ENCODE results near the gene HESX1. TPM values are rescaled to one million over a fixed set of nuclear protein-coding genes. Genes with fewer than 3 reads are reported as not detected.

HESX1 gene
- total and polyA plus RNA-seq, 2 of the 8 experiments (the other 6 are each of a cell fraction or from before 2014, with no cell fraction given): 7.1 to 12.0 TPM

- H3K18ac ChIP-seq (ENCODE audit: extremely low read depth, low read length): no peak overlapping the region
- 0 out of 2 replicates have a peak overlapping the region, but pooled peaks have one; percentile 29 for H2BK12ac ChIP-seq (ENCODE audit: low read depth, low read length)
- H3K56ac ChIP-seq (replicated peaks; ENCODE audit: insufficient read length, low read depth, low read length): no peak overlapping the region
- no peak overlapping the region for H3K4me3 ChIP-seq (ENCODE audit: extremely low read depth in 1 of 4, insufficient read depth in 2 of 4, low read depth in 3 of 4, low read length in 4 of 4)
- H3K9ac ChIP-seq (replicated peaks in 1 of 4; ENCODE audit: extremely low read depth in 1 of 4, low read depth in 3 of 4, low read length in 3 of 4): no peak overlapping the region
- H3K36me3 ChIP-seq (ENCODE audit: control insufficient read depth in 2 of 4, insufficient read depth in 4 of 4, low read length in 3 of 4): no peaks in the 10 kb centered on the region
- H4K5ac ChIP-seq (ENCODE audit: insufficient read length, low read depth, low read length): no peak overlapping the region
- no peak overlapping the region for H3K23ac ChIP-seq (ENCODE audit: insufficient read length)
- H3K79me1 ChIP-seq (ENCODE audit: low read depth, low read length): no peaks in the 10 kb centered on the region
- H4K20me1 ChIP-seq (replicated peaks in 1 of 2; ENCODE audit: control insufficient read depth in 1 of 2, insufficient read depth in 2 of 2, low read length in 2 of 2): no peaks in the 10 kb centered on the region
- no peak overlapping the region for H2BK15ac ChIP-seq (ENCODE audit: low read length)
- H3K4me2 ChIP-seq (ENCODE audit: insufficient read depth in 1 of 2, low read depth in 2 of 2, low read length in 2 of 2): no peak overlapping the region
- no peak overlapping the region for H4K91ac ChIP-seq (replicated peaks; ENCODE audit: insufficient read length, low read length)
- no peaks in the 10 kb centered on the region for H3K79me2 ChIP-seq (ENCODE audit: control insufficient read depth in 1 of 2, insufficient read depth in 2 of 2, low read length in 2 of 2)
- no peak overlapping the region for H2AK5ac ChIP-seq (ENCODE audit: low read depth, low read length)
- 60 to 83% methylated on average over 1 to 5 of the region's 5 CpGs for WGBS, 2 experiments (ENCODE audit: extremely low coverage in 1 of 2, insufficient coverage in 1 of 2, insufficient read length in 1 of 2, insufficient replicate concordance in 2 of 2, low coverage in 1 of 2, low lambda C conversion rate in 2 of 2, missing lambda C conversion rate in 1 of 2)
- DNase-seq (ENCODE audit: low read depth in 1 of 2, low spot score in 2 of 2) (no peak), FAIRE-seq (peak; percentile 70)
- H4K8ac ChIP-seq (ENCODE audit: extremely low read depth, insufficient read depth, low read length): no peak overlapping the region
- H3K27ac ChIP-seq (ENCODE audit: low read depth, low read length): no peak overlapping the region
- ChIA-PET POLR2A (ENCODE audit: partially characterized antibody) (no interaction called here), CTCF (ENCODE audit: partially characterized antibody) (interaction anchor here (0.7 to 3.4 kb wide), 33 partner anchors 10 to 315 kb away, joined by 3 to 45 read pairs (median 4); partner anchors contain the start of genes APPL1 and HESX1)
- H2AFZ ChIP-seq (ENCODE audit: low read length): peak overlapping the region; percentile 86; the same call in 1 of the 2 replicates
- no peak overlapping the region for H2BK120ac ChIP-seq (replicated peaks; ENCODE audit: low read depth, low read length)
- no peaks in the 10 kb centered on the region for H3K27me3 ChIP-seq (replicated peaks in 1 of 4; ENCODE audit: control insufficient read depth in 3 of 4, extremely low read depth in 1 of 4, insufficient read depth in 3 of 4, low read length in 3 of 4)
- H3K4ac ChIP-seq (replicated peaks; ENCODE audit: insufficient read length, low read depth, low read length): no peak overlapping the region
- no peaks in the 10 kb centered on the region for H3K4me1 ChIP-seq (replicated peaks in 1 of 4; ENCODE audit: control insufficient read depth in 3 of 4, insufficient read depth in 4 of 4, low read length in 3 of 4)
- H2BK5ac ChIP-seq (ENCODE audit: low read depth, low read length): no peak overlapping the region; the same call in 1 of the 2 replicates
- H3K14ac ChIP-seq (ENCODE audit: insufficient read length): no peak overlapping the region
- H2BK20ac ChIP-seq (ENCODE audit: low read length): no peak overlapping the region
- TF ChIP-seq CTCF (IDR thresholded peaks at IDR 0.05; ENCODE audit: control extremely low read depth in 1 of 3, insufficient read depth in 1 of 3, low read depth in 1 of 3, low read length in 3 of 3): peak in 2 of 3 experiments; percentile 61 to 70; a peak in 3 of 4 replicates
- TF ChIP-seq RAD21 (IDR thresholded peaks at IDR 0.05 in 1 of 2, conservative IDR thresholded peaks at IDR 0.05 in 1 of 2; ENCODE audit: low read depth in 2 of 2, low read length in 2 of 2): peak; percentile 82 to 86
- no peak for TF ChIP-seq SIX5 (IDR thresholded peaks at IDR 0.05; ENCODE audit: low read depth, low read length)
- TF ChIP-seq JUND (IDR thresholded peaks at IDR 0.05; ENCODE audit: low read length): no peak
- no peak for TF ChIP-seq SP1 (IDR thresholded peaks at IDR 0.05; ENCODE audit: low read depth, low read length)
- H3K23me2 ChIP-seq (ENCODE audit: low read depth, low read length): no peaks in the 10 kb centered on the region
- no peaks in the 10 kb centered on the region for H3K9me3 ChIP-seq (ENCODE audit: insufficient read depth in 2 of 2, low read depth in 1 of 2, low read length in 1 of 2)
Measured at GRCh38 chr3:57179580-57180410, 20.0 kb downstream of the HESX1 start.

Measured in H1 (cell line).